Body of pancreas (tissue), 4 donors: ENCODE results near the gene KIAA0040. TPM values are rescaled to one million over a fixed set of nuclear protein-coding genes. Genes with fewer than 3 reads are reported as not detected.

Source experiments
- ATAC-seq: fragments of 150-250 bp; one replicate; pipeline ENCODE4 v1.9.1; 2016
- DNase-seq, 4 donors: peaks; one replicate each; pipeline ENCODE4 v3.0.0-alpha.2; 2019
- H3K27ac ChIP-seq, 4 donors: fragments of 200-600 bp; sonication (generic); 1 replicate in 3 of 4; 2 replicates in 1 of 4; pipeline versions ENCODE4 v1.5.1 to v1.6.1; 2016 to 2019; ENCODE audit warnings: mild to moderate bottlenecking in 1 of 4, mixed read lengths in 1 of 4, moderate library complexity in 1 of 4
- H3K27me3 ChIP-seq, 2 donors: fragments of 200-600 bp; sonication (generic); one replicate each; pipeline ENCODE4 v1.6.0; 2016; ENCODE audit warnings: mild to moderate bottlenecking in 1 of 2
- H3K36me3 ChIP-seq, 2 donors: fragments of 200-600 bp; sonication (generic); replicated peaks in 1 of 2; 2 replicates each; pipeline ENCODE4 v1.5.1; 2016; ENCODE audit warnings: low read depth in 2 of 2; ENCODE audit not compliant: insufficient read depth in 1 of 2
- H3K4me1 ChIP-seq: fragments of 200-600 bp; sonication (generic); one replicate; pipeline ENCODE4 v1.6.0; 2016
- H3K4me3 ChIP-seq, 2 donors: fragments of 200-600 bp; sonication (generic); 1 replicate in 1 of 2; 2 replicates in 1 of 2; pipeline ENCODE4 v1.5.1; 2016 to 2019
- H3K9me3 ChIP-seq, 3 donors: fragments of 200-600 bp; sonication (generic); 1 replicate in 2 of 3; 2 replicates in 1 of 3; pipeline ENCODE4 v1.5.1; 2016
- POLR2A ChIP-seq, 3 donors: fragments of 450-650 bp; IDR thresholded peaks; one replicate each; pipeline ENCODE4 v1.6.1; 2016; ENCODE audit warnings: antibody characterized with exemption in 3 of 3, mild to moderate bottlenecking in 2 of 3
- WGBS, 2 donors: methylation state at CpG; one replicate each; pipeline ENCODE4 v1.1.5; 2017; 5-methylcytosine and 5-hydroxymethylcytosine counted together
- intact Hi-C: fragments of 100-400 bp; cut with DNase I; formaldehyde crosslinking; loops from one replicate; pipeline ENCODE4 v1.15.1; 2023
- total RNA-seq, 2 donors: library from RNA; depleted of rRNA; stranded (reverse); fragments of >200 nt; gene quantifications; one replicate each; pipeline ENCODE4 v1.1.0, GENCODE V29; 2016
- TF ChIP-seq, protein P1 (sequence below), 7 experiments: fragments of 450-650 bp in 4 of 7; fragments of 200-600 bp in 3 of 7; sonication (generic) in 3 of 7; IDR thresholded peaks; one replicate each; pipeline ENCODE4 v1.5.1; 2016 to 2019; ENCODE audit warnings: antibody characterized with exemption in 7 of 7

The KIAA0040 gene
- total RNA-seq, 2 donors from 2014 or later = 10.1 to 29.7 TPM

DNA sequence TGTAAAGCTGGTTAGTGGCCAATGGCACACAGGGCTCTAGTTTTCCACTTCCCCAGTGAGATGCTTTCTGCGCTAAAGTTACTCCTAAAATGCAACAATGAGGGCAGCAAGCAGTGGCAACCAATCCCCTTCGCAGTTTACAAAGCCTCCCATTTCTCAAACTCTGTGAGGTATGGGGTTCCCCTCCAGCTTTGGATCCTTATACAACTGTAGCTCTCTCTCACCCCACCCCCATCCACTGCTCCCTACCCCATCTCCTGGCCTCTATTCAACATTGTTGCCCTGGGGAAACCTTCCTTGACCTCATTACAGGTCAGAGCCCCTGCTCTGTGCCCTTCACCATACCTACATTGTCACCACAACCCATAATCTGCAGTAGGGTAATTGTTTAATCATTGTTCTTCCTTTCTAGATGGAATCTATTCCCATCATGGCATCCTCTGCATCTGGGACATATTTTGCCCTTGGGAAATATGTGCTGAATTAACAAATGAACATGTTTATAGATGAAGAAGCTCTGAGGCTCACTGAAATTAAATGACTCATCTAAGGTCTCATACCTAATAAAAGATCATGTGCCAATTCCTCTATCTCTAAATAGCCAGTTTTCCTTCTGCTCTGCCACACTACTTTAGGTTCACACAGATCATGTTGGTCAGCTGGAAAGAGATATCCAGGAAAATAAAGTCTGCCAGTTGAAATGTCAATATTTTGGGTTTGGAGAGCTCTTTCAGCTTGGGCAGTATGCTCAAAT lies 12.6 kb downstream of the KIAA0040 start:
- no peak overlapping the region for H3K4me3 ChIP-seq
- no peaks in the 10 kb centered on the region for H3K9me3 ChIP-seq
- H3K36me3 ChIP-seq = peaks cover 0 to 3% of the 10 kb centered on the region in 2 donors
- intact Hi-C loops = no loop called here
- no peak for ATAC-seq
- no peak overlapping the region for H3K27ac ChIP-seq
- peaks cover 51% of the 10 kb centered on the region for H3K4me1 ChIP-seq
- DNase-seq = no peak
- no peaks in the 10 kb centered on the region for H3K27me3 ChIP-seq
- 95 to 98% methylated on average over 2 of the region's 2 CpGs for WGBS, 2 donors
- TF ChIP-seq, protein P1, sequence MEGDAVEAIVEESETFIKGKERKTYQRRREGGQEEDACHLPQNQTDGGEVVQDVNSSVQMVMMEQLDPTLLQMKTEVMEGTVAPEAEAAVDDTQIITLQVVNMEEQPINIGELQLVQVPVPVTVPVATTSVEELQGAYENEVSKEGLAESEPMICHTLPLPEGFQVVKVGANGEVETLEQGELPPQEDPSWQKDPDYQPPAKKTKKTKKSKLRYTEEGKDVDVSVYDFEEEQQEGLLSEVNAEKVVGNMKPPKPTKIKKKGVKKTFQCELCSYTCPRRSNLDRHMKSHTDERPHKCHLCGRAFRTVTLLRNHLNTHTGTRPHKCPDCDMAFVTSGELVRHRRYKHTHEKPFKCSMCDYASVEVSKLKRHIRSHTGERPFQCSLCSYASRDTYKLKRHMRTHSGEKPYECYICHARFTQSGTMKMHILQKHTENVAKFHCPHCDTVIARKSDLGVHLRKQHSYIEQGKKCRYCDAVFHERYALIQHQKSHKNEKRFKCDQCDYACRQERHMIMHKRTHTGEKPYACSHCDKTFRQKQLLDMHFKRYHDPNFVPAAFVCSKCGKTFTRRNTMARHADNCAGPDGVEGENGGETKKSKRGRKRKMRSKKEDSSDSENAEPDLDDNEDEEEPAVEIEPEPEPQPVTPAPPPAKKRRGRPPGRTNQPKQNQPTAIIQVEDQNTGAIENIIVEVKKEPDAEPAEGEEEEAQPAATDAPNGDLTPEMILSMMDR (IDR thresholded peaks at IDR 0.05) = no peak
- TF ChIP-seq POLR2A (IDR thresholded peaks at IDR 0.05) = no peak

DNA sequence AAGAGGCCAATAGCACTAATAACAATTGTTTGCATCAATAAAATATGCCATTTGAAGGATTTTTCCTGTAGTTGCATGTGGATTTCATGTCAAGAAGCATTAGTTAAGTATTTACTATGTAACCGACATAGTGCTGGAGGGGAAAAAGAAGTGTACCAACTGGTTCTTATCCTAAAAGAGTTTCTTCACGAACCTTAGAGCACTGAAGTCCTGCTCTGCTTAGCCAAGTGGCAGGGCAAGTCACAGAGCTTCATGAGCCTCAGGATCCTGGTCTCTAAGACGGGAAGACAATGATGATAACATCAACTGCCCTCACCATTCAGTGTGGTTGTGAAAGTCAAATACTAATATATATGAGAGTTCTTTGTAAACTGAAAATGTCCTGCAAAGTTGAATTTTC lies 14.1 kb downstream of the KIAA0040 start:
- no peaks in the 10 kb centered on the region for H3K9me3 ChIP-seq
- no peak overlapping the region for H3K4me3 ChIP-seq
- intact Hi-C loops = no loop called here
- DNase-seq = no peak
- ATAC-seq = no peak
- no peak overlapping the region for H3K27ac ChIP-seq
- H3K27me3 ChIP-seq = no peaks in the 10 kb centered on the region
- H3K36me3 ChIP-seq = peaks cover 0 to 3% of the 10 kb centered on the region in 2 donors
- WGBS, 2 donors = 55 to 68% methylated on average over 3 of the region's 3 CpGs
- H3K4me1 ChIP-seq = peaks cover 38% of the 10 kb centered on the region
- no peak for TF ChIP-seq POLR2A (IDR thresholded peaks at IDR 0.05)
- TF ChIP-seq, protein P1 (IDR thresholded peaks at IDR 0.05) = no peak

DNA sequence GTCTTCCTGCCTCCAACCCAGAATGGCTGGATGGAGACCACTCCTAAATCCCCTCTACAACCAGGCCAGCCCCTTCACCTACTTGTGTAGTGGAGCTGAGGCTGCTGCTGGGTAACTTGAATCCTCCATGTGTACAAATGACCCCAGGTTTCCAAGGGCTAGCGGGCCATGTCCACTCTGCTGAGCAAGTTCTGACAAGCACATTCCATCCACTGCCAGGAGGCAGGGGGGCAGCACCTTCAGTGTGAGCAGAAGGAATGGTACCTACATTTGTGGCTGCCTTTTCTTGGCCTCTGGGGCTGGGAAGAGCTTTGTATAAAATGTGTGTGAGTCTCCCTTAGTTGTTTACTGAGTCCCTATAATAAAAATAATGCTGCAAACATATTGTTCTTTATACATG lies 14.5 kb downstream of the KIAA0040 start:
- Histone ChIP-seq H3K4me3 (no peak overlapping the region), H3K4me1 (peaks cover 34% of the 10 kb centered on the region), H3K27ac (no peak overlapping the region), H3K36me3 (peaks cover 0 to 3% of the 10 kb centered on the region in 2 donors), H3K9me3 (no peaks in the 10 kb centered on the region), H3K27me3 (no peaks in the 10 kb centered on the region)
- intact Hi-C loops = no loop called here
- DNase-seq (no peak), ATAC-seq (no peak)
- 93 to 100% methylated on average over 1 of the region's 1 CpG for WGBS, 2 donors
- TF ChIP-seq, protein P1 (IDR thresholded peaks at IDR 0.05) = no peak
- TF ChIP-seq POLR2A (IDR thresholded peaks at IDR 0.05) = no peak

DNA sequence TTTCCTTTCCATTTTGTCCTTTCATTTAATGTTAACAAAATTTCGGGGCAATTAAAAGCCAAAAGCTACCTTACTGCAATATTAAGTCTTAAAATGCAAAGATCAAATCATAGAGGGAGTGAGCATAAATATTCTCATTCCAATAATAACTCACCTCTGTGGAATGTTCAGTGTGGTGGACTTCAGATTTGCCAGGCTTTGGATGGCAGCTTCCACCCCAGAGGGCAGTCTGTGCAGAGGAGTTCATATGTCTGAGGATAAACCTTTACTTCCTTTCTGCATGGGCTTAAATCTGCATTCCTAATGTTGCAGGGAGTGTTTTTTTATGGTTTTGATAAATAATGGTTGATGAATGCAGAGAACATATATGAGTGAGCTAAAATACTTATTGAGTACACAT lies 16.3 kb downstream of the KIAA0040 start:
- 96 to 100% methylated on average over 1 of the region's 1 CpG for WGBS, 2 donors

More for the DNA sequence above, 16.3 kb downstream of the KIAA0040 start:
- no peak overlapping the region for H3K27ac ChIP-seq
- no peaks in the 10 kb centered on the region for H3K27me3 ChIP-seq
- no peak for TF ChIP-seq POLR2A (IDR thresholded peaks at IDR 0.05)
- TF ChIP-seq, protein P1 (IDR thresholded peaks at IDR 0.05) = no peak
- H3K4me1 ChIP-seq = peaks cover 34% of the 10 kb centered on the region
- ATAC-seq (no peak), DNase-seq (no peak)
- H3K9me3 ChIP-seq = no peaks in the 10 kb centered on the region
- intact Hi-C loops = no loop called here
- peaks cover 0 to 3% of the 10 kb centered on the region in 2 donors for H3K36me3 ChIP-seq
- H3K4me3 ChIP-seq = no peak overlapping the region
